GM08714 (cell line): ENCODE results near the gene MLANA.
"Not testable (repeated sequence)": the region's sequence is repeated elsewhere in the genome, so short reads cannot be mapped to it uniquely, and the experiment has no call there.

Experiments
- H3K4me3 ChIP-seq: fragments of 200-500 bp; sonication (Bioruptor generic); 2 replicates; pipeline ENCODE4 v1.5.1; 2014; ENCODE audit warnings: mild to moderate bottlenecking, low read length, inconsistent platforms
- ZNF274 ChIP-seq: IDR thresholded peaks from 2 replicates; pipeline ENCODE4 v1.6.1; 2012; ENCODE audit warnings: mild to moderate bottlenecking, low read depth, low read length

MLANA gene

GRCh38 chr9:5879419-5880181 is 11.1 kb upstream of the MLANA start:
- H3K4me3 ChIP-seq, result no peak overlapping the region
- TF ChIP-seq ZNF274, result no peak

- not testable (repeated sequence) for H3K4me3 ChIP-seq
Observed at GRCh38 chr9:5882244-5883012, 8.3 kb upstream of the MLANA start.

GRCh38 chr9:5884191-5884590 is 6.5 kb upstream of the MLANA start:
- no peak overlapping the region for H3K4me3 ChIP-seq
- no peak for TF ChIP-seq ZNF274

- no peak for TF ChIP-seq ZNF274
- no peak overlapping the region for H3K4me3 ChIP-seq
Observed at GRCh38 chr9:5886114-5886939, 4.4 kb upstream of the MLANA start.

- no peak for TF ChIP-seq ZNF274
Observed at GRCh38 chr9:5892456-5893133, 1.9 kb downstream of the MLANA start.

GRCh38 chr9:5893134-5893505 is 2.4 kb downstream of the MLANA start:
- no peak overlapping the region for H3K4me3 ChIP-seq
- TF ChIP-seq ZNF274, result no peak

More at GRCh38 chr9:5892456-5893133, 1.9 kb downstream of the MLANA start:
- H3K4me3 ChIP-seq, result no peak overlapping the region

GRCh38 chr9:5893591-5894236 is 3.0 kb downstream of the MLANA start:
- no peak for TF ChIP-seq ZNF274
- no peak overlapping the region for H3K4me3 ChIP-seq

GRCh38 chr9:5894237-5894959 is 3.7 kb downstream of the MLANA start:
- no peak for TF ChIP-seq ZNF274
- H3K4me3 ChIP-seq, result no peak overlapping the region

GRCh38 chr9:5895782-5896181 is 5.1 kb downstream of the MLANA start:
- no peak for TF ChIP-seq ZNF274
- H3K4me3 ChIP-seq, result no peak overlapping the region

GRCh38 chr9:5896863-5897262 is 6.2 kb downstream of the MLANA start:
- TF ChIP-seq ZNF274, result no peak
- no peak overlapping the region for H3K4me3 ChIP-seq

GRCh38 chr9:5897851-5898250 is 7.2 kb downstream of the MLANA start:
- no peak for TF ChIP-seq ZNF274
- no peak overlapping the region for H3K4me3 ChIP-seq

- TF ChIP-seq ZNF274, result no peak
- H3K4me3 ChIP-seq, result no peak overlapping the region
Observed at GRCh38 chr9:5899292-5899691, 8.6 kb downstream of the MLANA start.

GRCh38 chr9:5900622-5901021 is 9.9 kb downstream of the MLANA start:
- no peak for TF ChIP-seq ZNF274
- no peak overlapping the region for H3K4me3 ChIP-seq
